NCI-H1417 (cell line): ENCODE measurements around the gene INSYN1.
"Not testable (repeated sequence)": the region's sequence is repeated elsewhere in the genome, so short reads cannot be mapped to it uniquely, and the experiment has no call there.

ENCODE experiments used
- DNase-seq, 3 experiments: peaks; one replicate each; lab custom pipeline; 2025; lab: John Stamatoyannopoulos, UW

The INSYN1 gene

GRCh38 chr15:73749971-73750370 lies 3.2 kb downstream of the INSYN1 start:
- DNase-seq = no peak

- DNase-seq = no peak
These were observed 3.6 kb downstream of the INSYN1 start for GRCh38 chr15:73749533-73749932.

- DNase-seq = peak in 2 of 3 experiments; percentile 21 to 38
These were observed 4.4 kb downstream of the INSYN1 start for GRCh38 chr15:73748730-73749129.

GRCh38 chr15:73747847-73748590 lies 5.1 kb downstream of the INSYN1 start:
- no peak for DNase-seq

- no peak for DNase-seq
These were observed 6.3 kb downstream of the INSYN1 start for GRCh38 chr15:73746883-73747282.

GRCh38 chr15:73746261-73746660 lies 6.9 kb downstream of the INSYN1 start:
- DNase-seq = peak in 2 of 3 experiments; percentile 17 to 37

- DNase-seq = no peak
These were observed 8.1 kb downstream of the INSYN1 start for GRCh38 chr15:73745073-73745472.

GRCh38 chr15:73744293-73744692 lies 8.9 kb downstream of the INSYN1 start:
- DNase-seq = peak in 1 of 3 experiments; percentile 60

GRCh38 chr15:73741321-73741836 lies 11.8 kb downstream of the INSYN1 start:
- DNase-seq = no peak

GRCh38 chr15:73740152-73741048 lies 12.8 kb downstream of the INSYN1 start:
- DNase-seq = no peak

- no peak for DNase-seq
These were observed 15.6 kb downstream of the INSYN1 start for GRCh38 chr15:73737535-73737934.

- DNase-seq = no peak
These were observed 20.2 kb downstream of the INSYN1 start for GRCh38 chr15:73732930-73733329.

GRCh38 chr15:73732051-73732450 lies 21.1 kb downstream of the INSYN1 start:
- DNase-seq = not testable (repeated sequence)

- DNase-seq = no peak
These were observed 25.7 kb downstream of the INSYN1 start for GRCh38 chr15:73727330-73727976.

- no peak for DNase-seq
These were observed 28.9 kb downstream of the INSYN1 start for GRCh38 chr15:73724212-73724611.

GRCh38 chr15:73723191-73723590 lies 30.0 kb downstream of the INSYN1 start:
- DNase-seq = peak in 1 of 3 experiments; percentile 56

GRCh38 chr15:73722425-73722824 lies 30.7 kb downstream of the INSYN1 start:
- DNase-seq = no peak

GRCh38 chr15:73718694-73719093 lies 34.5 kb downstream of the INSYN1 start:
- no peak for DNase-seq

- no peak for DNase-seq
These were observed 35.3 kb downstream of the INSYN1 start for GRCh38 chr15:73717802-73718201.

GRCh38 chr15:73717206-73717605 lies 35.9 kb downstream of the INSYN1 start:
- DNase-seq = no peak

GRCh38 chr15:73716417-73716816 lies 36.7 kb downstream of the INSYN1 start:
- DNase-seq = peak; percentile 11 to 81 (median 46)

- DNase-seq = no peak
These were observed 37.7 kb downstream of the INSYN1 start for GRCh38 chr15:73715417-73715816.
